Lung (tissue), 12 donors: ENCODE measurements around the gene IVD. TPM values are rescaled to one million over a fixed set of nuclear protein-coding genes. Genes with fewer than 3 reads are reported as not detected.

Source experiments
- ATAC-seq: fragments of 200-7000 bp; cut with Tn5 transposase; one replicate; pipeline ENCODE4 v1.9.1; 2020; ENCODE audit warnings: moderate number of reproducible peaks; ENCODE audit not compliant: insufficient read depth, low FRiP score
- DNase-seq, 3 donors: peaks; one replicate each; pipeline ENCODE4 v3.0.0-alpha.2; 2013 to 2017
- H3K27ac ChIP-seq, 2 donors: one replicate each; pipeline ENCODE4 v1.5.1; 2013; ENCODE audit warnings: mild to moderate bottlenecking in 2 of 2, moderate library complexity in 2 of 2, control low read depth in 1 of 2, inconsistent platforms in 1 of 2, low read depth in 1 of 2, low read length in 1 of 2
- H3K27me3 ChIP-seq, 3 donors: one replicate each; pipeline ENCODE4 v1.5.1; 2013; ENCODE audit warnings: low read length in 2 of 3; ENCODE audit not compliant: control insufficient read depth in 3 of 3, insufficient read depth in 3 of 3
- H3K36me3 ChIP-seq, 4 donors: one replicate each; pipeline ENCODE4 v1.5.1; 2013; ENCODE audit warnings: low read length in 4 of 4, mild to moderate bottlenecking in 1 of 4, moderate library complexity in 1 of 4; ENCODE audit not compliant: control insufficient read depth in 4 of 4, insufficient read depth in 4 of 4
- H3K4me1 ChIP-seq, 5 donors: one replicate each; pipeline ENCODE4 v1.5.1; 2013; ENCODE audit warnings: low read length in 5 of 5, mild to moderate bottlenecking in 2 of 5, moderate library complexity in 1 of 5; ENCODE audit not compliant: control insufficient read depth in 5 of 5, insufficient read depth in 5 of 5
- H3K4me3 ChIP-seq: one replicate; pipeline ENCODE4 v1.5.1; 2013; ENCODE audit warnings: mild to moderate bottlenecking, control low read depth, moderate library complexity
- H3K9ac ChIP-seq, 2 donors: one replicate each; pipeline ENCODE4 v1.5.1; 2013; ENCODE audit warnings: low read length in 2 of 2, control low read depth in 1 of 2; ENCODE audit not compliant: insufficient read depth in 1 of 2
- H3K9me3 ChIP-seq, 4 donors: one replicate each; pipeline ENCODE4 v1.5.1; 2013; ENCODE audit warnings: low read length in 3 of 4, mild to moderate bottlenecking in 1 of 4, moderate library complexity in 1 of 4; ENCODE audit not compliant: control insufficient read depth in 4 of 4, insufficient read depth in 3 of 4
- CTCF ChIP-seq: IDR thresholded peaks from 2 replicates; pipeline ENCODE4 v1.5.1; 2012; ENCODE audit warnings: mild to moderate bottlenecking; ENCODE audit errors: control extremely low read depth, extremely low read depth
- WGBS, 2 donors: extraction: QIAGEN DNeasy Blood & Tissue Kit; methylation state at CpG; one replicate each; pipeline ENCODE4 v1.1.7; 2013; 5-methylcytosine and 5-hydroxymethylcytosine counted together
- polyA plus RNA-seq, 2 donors: library from polyadenylated mRNA; stranded (reverse); fragments of 200-250 nt; gene quantifications; one replicate each; pipeline ENCODE4 v1.2.1, GENCODE V29; 2013
- total RNA-seq, 2 donors: library from RNA; depleted of rRNA in 1 of 2; stranded (reverse); fragments of >200 nt in 1 of 2; gene quantifications; one replicate each; pipeline ENCODE4 v1.2.1, GENCODE V29; 2014 to 2021
- donor health status: control.
- donor health status: control.
- donor health status: Bipolar disorder and iron deficiency.
- donor health status: healthy.
- donor health status: DM: yes; HTN: yes; CAD: no.

Gene IVD
- total and polyA plus RNA-seq, 4 donors, result 41.4 to 87.8 (median 49.3) TPM

- Histone ChIP-seq H3K9ac (no peak overlapping the region), H3K27ac (no peak overlapping the region), H3K9me3 (no peaks in the 10 kb centered on the region), H3K36me3 (peaks cover 15 to 44% (median 33%) of the 10 kb centered on the region in 4 donors), H3K4me3 (no peak overlapping the region), H3K4me1 (peaks cover 0 to 8% (median 3%) of the 10 kb centered on the region in 5 donors), H3K27me3 (no peaks in the 10 kb centered on the region)
- no peak for TF ChIP-seq CTCF
- WGBS, 2 donors, result 87 to 93% methylated on average over 11 of the region's 11 CpGs
- ATAC-seq, result no peak
- no peak for DNase-seq
These were observed 4.9 kb downstream of the IVD start for GRCh38 chr15:40410476-40410875.

GRCh38 chr15:40412095-40412759, 6.6 kb downstream of the IVD start:
- H3K36me3 ChIP-seq, result peaks cover 15 to 55% (median 38%) of the 10 kb centered on the region in 4 donors
- peaks cover 0 to under 1% (median 0%) of the 10 kb centered on the region in 5 donors for H3K4me1 ChIP-seq
- H3K9me3 ChIP-seq, result no peaks in the 10 kb centered on the region
- no peak overlapping the region for H3K27ac ChIP-seq
- no peaks in the 10 kb centered on the region for H3K27me3 ChIP-seq
- H3K9ac ChIP-seq, result no peak overlapping the region
- ATAC-seq, result no peak
- TF ChIP-seq CTCF, result no peak
- 81 to 87% methylated on average over 7 of the region's 7 CpGs for WGBS, 2 donors
- DNase-seq, result no peak
- H3K4me3 ChIP-seq, result no peak overlapping the region

- peaks cover 15 to 55% (median 35%) of the 10 kb centered on the region in 4 donors for H3K36me3 ChIP-seq
- 96 to 97% methylated on average over 9 of the region's 9 CpGs for WGBS, 2 donors
- ATAC-seq, result no peak
- H3K9ac ChIP-seq, result no peak overlapping the region
- H3K27ac ChIP-seq, result no peak overlapping the region
- TF ChIP-seq CTCF, result no peak
- no peaks in the 10 kb centered on the region for H3K4me1 ChIP-seq
- H3K9me3 ChIP-seq, result no peaks in the 10 kb centered on the region
- DNase-seq, result no peak
- no peak overlapping the region for H3K4me3 ChIP-seq
- H3K27me3 ChIP-seq, result no peaks in the 10 kb centered on the region
These were observed 7.4 kb downstream of the IVD start for GRCh38 chr15:40413036-40413435.

- ATAC-seq (no peak), DNase-seq (no peak)
These were observed 9.2 kb downstream of the IVD start for GRCh38 chr15:40414816-40415215.

More at GRCh38 chr15:40414816-40415215, 9.2 kb downstream of the IVD start:
- H3K9me3 ChIP-seq, result no peaks in the 10 kb centered on the region
- no peak overlapping the region for H3K9ac ChIP-seq
- peaks cover 15 to 57% (median 34%) of the 10 kb centered on the region in 4 donors for H3K36me3 ChIP-seq
- H3K4me1 ChIP-seq, result no peaks in the 10 kb centered on the region
- WGBS, 2 donors, result 89 to 91% methylated on average over 7 of the region's 7 CpGs
- H3K27me3 ChIP-seq, result no peaks in the 10 kb centered on the region
- H3K4me3 ChIP-seq, result no peak overlapping the region
- no peak for TF ChIP-seq CTCF
- H3K27ac ChIP-seq, result no peak overlapping the region
